Hematopoietic multipotent progenitor cell treated with erythropoietin and hydrocortisone succinate and interleukin-3 and kit ligand, for 8 days (in vitro differentiated cells): Measurements from ENCODE around the gene RBM8A.

Experiments used
- DNase-seq: peaks from one replicate; pipeline ENCODE4 v3.0.0-alpha.2; 2015

The RBM8A gene

GRCh38 chr1:145912128-145912641 is 15.1 kb downstream of the RBM8A start:
- DNase-seq, result no peak

- no peak for DNase-seq
Observed at GRCh38 chr1:145908653-145909052, 18.6 kb downstream of the RBM8A start.

GRCh38 chr1:145906954-145907753 is 20.1 kb downstream of the RBM8A start:
- no peak for DNase-seq

GRCh38 chr1:145901312-145902021 is 25.8 kb downstream of the RBM8A start:
- DNase-seq, result no peak

- DNase-seq, result no peak
Observed at GRCh38 chr1:145898756-145899155, 28.5 kb downstream of the RBM8A start.

GRCh38 chr1:145897969-145898368 is 29.3 kb downstream of the RBM8A start:
- no peak for DNase-seq

GRCh38 chr1:145895471-145895870 is 31.8 kb downstream of the RBM8A start:
- no peak for DNase-seq

- no peak for DNase-seq
Observed at GRCh38 chr1:145893306-145894055, 33.8 kb downstream of the RBM8A start.

GRCh38 chr1:145892486-145893087 is 34.7 kb downstream of the RBM8A start:
- peak; percentile 90 for DNase-seq

- DNase-seq, result peak; percentile 82
Observed at GRCh38 chr1:145891587-145892485, 35.4 kb downstream of the RBM8A start.

GRCh38 chr1:145891143-145891542 is 36.1 kb downstream of the RBM8A start:
- DNase-seq, result no peak

GRCh38 chr1:145889722-145890121 is 37.6 kb downstream of the RBM8A start:
- no peak for DNase-seq

- DNase-seq, result no peak
Observed at GRCh38 chr1:145887631-145888030, 39.7 kb downstream of the RBM8A start.

- no peak for DNase-seq
Observed at GRCh38 chr1:145886816-145887215, 40.5 kb downstream of the RBM8A start.

- DNase-seq, result peak; percentile 17
Observed at GRCh38 chr1:145886390-145886789, 40.9 kb downstream of the RBM8A start.

GRCh38 chr1:145885738-145886287 is 41.5 kb downstream of the RBM8A start, which contains the start of gene ANKRD35:
Gene ANKRD35 (minus strand): TSS chr1:145885866. CDS start chr1:145885758, 108 bp downstream.
- peak; percentile 83 for DNase-seq

- DNase-seq, result no peak
Observed at GRCh38 chr1:145884675-145885074, 42.6 kb downstream of the RBM8A start.

- peak; percentile 16 for DNase-seq
Observed at GRCh38 chr1:145879775-145880174, 47.5 kb downstream of the RBM8A start.

- no peak for DNase-seq
Observed at GRCh38 chr1:145878724-145879123, 48.6 kb downstream of the RBM8A start.

- DNase-seq, result no peak
Observed at GRCh38 chr1:145877923-145878486, 49.3 kb downstream of the RBM8A start.

GRCh38 chr1:145874646-145875045 is 52.6 kb downstream of the RBM8A start:
- no peak for DNase-seq
